Tibial artery (tissue), 4 donors: ENCODE measurements around the gene FSTL4.

Experiments
- DNase-seq, 2 donors: peaks; one replicate each; pipeline ENCODE4 v3.0.0-alpha.2; 2019
- H3K27ac ChIP-seq, 2 donors: fragments of 200-600 bp; sonication (generic) in 1 of 2; 1 replicate in 1 of 2; 2 replicates in 1 of 2; pipeline ENCODE4 v1.5.1; 2018 to 2019; ENCODE audit warnings: mild to moderate bottlenecking in 1 of 2
- H3K27me3 ChIP-seq, 2 donors: fragments of 200-600 bp; sonication (generic) in 1 of 2; one replicate each; pipeline versions ENCODE4 v1.5.1 to v1.6.0; 2016 to 2019
- H3K36me3 ChIP-seq, 3 donors: fragments of 200-600 bp; sonication (generic) in 2 of 3; one replicate each; pipeline ENCODE4 v1.5.1; 2016 to 2019; ENCODE audit warnings: mild to moderate bottlenecking in 2 of 3
- H3K4me1 ChIP-seq, 4 donors: fragments of 200-600 bp; sonication (generic) in 2 of 4; 1 replicate in 3 of 4; 2 replicates in 1 of 4; pipeline ENCODE4 v1.5.1; 2016 to 2019
- H3K4me3 ChIP-seq, 2 donors: fragments of 200-600 bp; sonication (generic) in 1 of 2; 1 replicate in 1 of 2; 2 replicates in 1 of 2; pipeline ENCODE4 v1.5.1; 2018 to 2019; ENCODE audit warnings: mild to moderate bottlenecking in 2 of 2
- H3K9me3 ChIP-seq, 3 donors: fragments of 200-600 bp; sonication (generic) in 1 of 3; one replicate each; pipeline ENCODE4 v1.5.1; 2016 to 2019
- CTCF ChIP-seq, 2 experiments: fragments of 200-600 bp in 1 of 2; fragments of 450-650 bp in 1 of 2; IDR thresholded peaks; one replicate each; pipeline ENCODE4 v1.5.1; 2017 to 2019; ENCODE audit warnings: antibody characterized with exemption in 2 of 2, mild to moderate bottlenecking in 1 of 2, moderate library complexity in 1 of 2
- intact Hi-C: fragments of 100-400 bp; cut with DNase I; formaldehyde crosslinking; loops from one replicate; pipeline ENCODE4 v1.15.0; 2023; ENCODE audit warnings: low total_unique reads

FSTL4 gene

DNA sequence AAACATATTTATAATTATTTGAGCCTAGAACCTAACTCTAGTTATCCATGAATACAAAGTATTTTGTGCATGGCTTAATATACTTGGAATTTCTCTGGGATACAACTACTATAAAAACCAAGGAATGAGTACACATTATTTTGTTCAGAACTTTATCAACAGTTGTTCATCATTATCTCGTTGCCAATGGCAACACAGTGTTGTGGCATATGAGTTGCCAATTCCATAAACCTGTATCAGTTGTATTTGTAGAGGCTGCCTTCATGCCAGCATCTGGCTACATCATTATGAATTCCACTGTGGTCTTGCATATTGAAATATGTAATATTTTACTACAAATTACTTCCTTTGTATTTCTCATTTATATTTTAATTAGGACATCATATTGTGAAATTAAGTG is 250.4 kb downstream of the FSTL4 start:
- no peak overlapping the region for H3K27ac ChIP-seq
- H3K9me3 ChIP-seq: no peaks in the 10 kb centered on the region
- H3K27me3 ChIP-seq: peaks cover 0 to 3% of the 10 kb centered on the region in 2 donors
- H3K4me1 ChIP-seq: no peaks in the 10 kb centered on the region
- DNase-seq: no peak
- intact Hi-C loops: no loop called here
- no peak overlapping the region for H3K4me3 ChIP-seq
- no peaks in the 10 kb centered on the region for H3K36me3 ChIP-seq
- TF ChIP-seq CTCF (IDR thresholded peaks at IDR 0.05): no peak

DNA sequence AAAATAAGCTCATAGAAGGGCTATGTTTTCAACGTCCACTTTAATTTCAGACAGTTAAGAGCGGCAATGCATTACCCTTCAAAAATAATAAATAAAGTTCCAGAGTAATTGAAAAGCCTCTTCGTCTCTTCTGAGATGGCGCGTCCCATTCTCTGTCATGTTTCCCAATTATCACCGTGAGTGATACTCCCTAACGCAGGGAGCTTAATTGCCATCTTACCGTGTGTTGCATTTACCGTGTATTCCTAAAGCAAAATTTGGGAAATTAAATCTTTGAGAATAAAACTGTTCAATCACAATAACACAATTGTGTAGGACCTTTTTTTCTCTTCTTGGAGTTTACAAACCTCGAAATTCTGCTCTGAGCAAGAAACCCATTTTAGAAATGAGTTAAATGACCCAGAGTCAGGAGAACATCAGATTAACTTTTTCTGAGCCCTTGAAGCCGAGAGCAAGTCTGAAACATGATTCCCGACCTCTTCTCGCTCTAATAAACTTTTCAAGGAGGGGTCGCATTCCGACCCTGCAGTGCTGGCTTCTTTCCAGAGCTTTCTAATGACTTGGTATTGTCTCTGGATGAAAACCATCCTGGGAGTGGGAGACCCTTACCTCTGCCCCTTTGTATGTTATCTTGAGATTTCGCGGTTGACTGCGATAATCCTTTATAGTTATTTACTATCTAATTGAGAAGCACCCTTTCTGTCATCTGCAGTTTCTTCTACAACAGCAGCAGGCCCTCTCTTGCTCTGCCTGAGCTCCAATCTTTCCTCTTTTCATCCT is 251.5 kb downstream of the FSTL4 start:
- Histone ChIP-seq H3K27ac (no peak overlapping the region), H3K4me3 (no peak overlapping the region), H3K36me3 (no peaks in the 10 kb centered on the region), H3K4me1 (no peaks in the 10 kb centered on the region), H3K27me3 (peaks cover 0 to 3% of the 10 kb centered on the region in 2 donors), H3K9me3 (no peaks in the 10 kb centered on the region)
- DNase-seq: no peak
- no peak for TF ChIP-seq CTCF (IDR thresholded peaks at IDR 0.05)
- intact Hi-C loops: no loop called here

DNA sequence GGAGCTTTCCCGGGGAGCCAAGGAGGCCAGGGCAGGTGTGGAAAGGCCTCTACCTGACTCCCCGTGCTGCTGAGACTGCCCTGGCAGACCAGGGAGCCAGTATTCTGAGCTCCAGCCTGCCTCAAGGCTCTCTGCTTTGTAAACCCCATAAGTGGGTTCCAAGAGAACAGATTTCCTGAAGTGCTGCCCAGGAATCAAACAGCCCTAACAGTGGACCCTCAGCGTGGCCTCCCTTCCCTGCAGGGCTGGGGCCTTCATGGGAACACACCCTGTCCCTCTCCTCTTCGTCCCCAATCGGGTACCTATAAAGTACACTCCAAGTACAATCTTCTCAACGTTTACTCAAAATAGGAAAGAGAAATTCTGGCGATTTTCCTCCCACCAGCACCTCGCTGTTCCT is 252.5 kb downstream of the FSTL4 start:
- H3K36me3 ChIP-seq: no peaks in the 10 kb centered on the region
- no peak overlapping the region for H3K27ac ChIP-seq
- DNase-seq: peak in 1 of 2 donors; percentile 23
- H3K4me3 ChIP-seq: no peak overlapping the region
- no peaks in the 10 kb centered on the region for H3K4me1 ChIP-seq
- peaks cover 0 to 3% of the 10 kb centered on the region in 2 donors for H3K27me3 ChIP-seq
- H3K9me3 ChIP-seq: no peaks in the 10 kb centered on the region
- intact Hi-C loops: no loop called here
- no peak for TF ChIP-seq CTCF (IDR thresholded peaks at IDR 0.05)

DNA sequence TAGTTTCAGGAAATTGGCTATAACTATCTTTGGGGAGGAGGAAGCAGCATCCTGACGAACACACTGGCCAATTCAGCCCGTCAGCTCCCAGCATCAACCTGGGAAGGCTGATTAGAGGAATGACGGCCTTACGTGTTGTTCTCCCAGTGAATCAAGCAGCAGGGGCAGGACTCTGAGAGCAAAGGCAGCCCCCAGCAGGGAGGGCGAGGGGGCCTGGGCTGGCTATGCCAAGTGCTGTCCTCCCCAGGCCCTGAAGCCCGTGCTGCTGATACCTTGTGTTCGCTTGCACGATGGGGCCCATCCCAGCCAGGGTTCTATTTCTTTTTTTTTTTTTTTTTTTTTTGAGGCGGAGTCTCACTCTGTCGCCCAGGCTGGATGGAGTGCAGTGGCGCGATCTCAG is 254.1 kb downstream of the FSTL4 start:
- TF ChIP-seq CTCF (IDR thresholded peaks at IDR 0.05): no peak
- intact Hi-C loops: no loop called here
- peak in 1 of 2 donors; percentile 40 for DNase-seq

GRCh38 chr5:133357758-133358157 is 254.6 kb downstream of the FSTL4 start:
- DNase-seq: peak in 1 of 2 donors; percentile 29
- no peak for TF ChIP-seq CTCF (IDR thresholded peaks at IDR 0.05)
- peaks cover 0 to 12% of the 10 kb centered on the region in 2 donors for H3K27me3 ChIP-seq
- intact Hi-C loops: no loop called here
- no peak overlapping the region for H3K4me3 ChIP-seq
- H3K27ac ChIP-seq: no peak overlapping the region
- H3K36me3 ChIP-seq: no peaks in the 10 kb centered on the region
- no peaks in the 10 kb centered on the region for H3K9me3 ChIP-seq
- H3K4me1 ChIP-seq: no peaks in the 10 kb centered on the region

More for the DNA sequence above, 254.1 kb downstream of the FSTL4 start:
- Histone ChIP-seq H3K27ac (no peak overlapping the region), H3K4me3 (no peak overlapping the region), H3K9me3 (no peaks in the 10 kb centered on the region), H3K36me3 (no peaks in the 10 kb centered on the region), H3K27me3 (peaks cover 0 to 9% of the 10 kb centered on the region in 2 donors), H3K4me1 (no peaks in the 10 kb centered on the region)
